T-helper 2 cell (primary cell): Measurements from ENCODE around the gene RAD51B.

Source experiments
- DNase-seq, 5 experiments: peaks; one replicate each; pipeline versions ENCODE4 v3.0.0 to v3.0.0-alpha.2; 2012 to 2022

Gene RAD51B

DNA sequence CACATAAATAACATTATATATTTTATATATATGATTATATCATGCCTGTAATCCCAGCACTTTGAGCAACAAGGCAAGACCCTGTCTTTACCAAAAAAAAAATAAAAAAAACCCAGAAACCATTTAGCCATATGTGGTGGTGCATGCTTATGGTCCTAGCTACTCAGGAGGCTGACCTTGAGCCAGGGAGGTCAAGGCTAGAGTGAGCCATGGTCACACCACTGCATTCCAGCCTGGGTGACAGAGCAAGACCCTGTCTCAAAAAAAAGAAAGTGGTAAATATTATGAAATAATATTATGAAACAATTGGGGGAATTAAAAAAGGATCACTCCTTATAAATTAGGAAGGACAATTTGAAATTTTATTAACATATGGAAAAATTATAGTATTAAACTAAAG, 16.0 kb downstream of the RAD51B start:
- DNase-seq: no peak

DNA sequence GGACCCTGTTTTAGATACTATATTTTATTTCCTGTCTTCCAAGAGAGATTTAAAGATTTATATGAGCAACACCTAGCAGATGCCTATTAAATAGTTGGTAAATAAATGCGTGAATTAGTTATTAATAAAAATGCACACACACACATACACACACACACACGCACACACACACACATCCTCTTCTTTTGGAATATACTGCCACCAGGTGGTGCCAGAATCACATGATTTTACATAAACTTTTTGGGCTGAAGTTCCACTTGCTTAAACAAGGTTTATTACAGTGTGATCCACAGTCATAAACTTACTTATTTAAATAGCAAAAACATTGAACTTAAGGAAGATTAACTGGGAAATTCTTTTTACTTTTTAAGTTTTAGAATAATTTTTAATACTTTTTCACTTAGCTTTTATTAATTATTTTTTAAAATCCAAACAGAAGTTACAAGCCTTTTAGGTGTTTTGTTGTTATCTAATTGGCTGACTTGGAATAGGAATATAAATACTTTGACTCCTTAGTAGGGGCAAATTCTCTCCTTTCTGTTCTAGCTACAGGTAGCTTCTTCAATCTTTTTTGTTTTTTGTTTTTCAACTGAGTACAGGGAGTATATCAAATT, 17.5 kb downstream of the RAD51B start:
- peak in 3 of 5 experiments; percentile 45 to 81 (median 49) for DNase-seq

DNA sequence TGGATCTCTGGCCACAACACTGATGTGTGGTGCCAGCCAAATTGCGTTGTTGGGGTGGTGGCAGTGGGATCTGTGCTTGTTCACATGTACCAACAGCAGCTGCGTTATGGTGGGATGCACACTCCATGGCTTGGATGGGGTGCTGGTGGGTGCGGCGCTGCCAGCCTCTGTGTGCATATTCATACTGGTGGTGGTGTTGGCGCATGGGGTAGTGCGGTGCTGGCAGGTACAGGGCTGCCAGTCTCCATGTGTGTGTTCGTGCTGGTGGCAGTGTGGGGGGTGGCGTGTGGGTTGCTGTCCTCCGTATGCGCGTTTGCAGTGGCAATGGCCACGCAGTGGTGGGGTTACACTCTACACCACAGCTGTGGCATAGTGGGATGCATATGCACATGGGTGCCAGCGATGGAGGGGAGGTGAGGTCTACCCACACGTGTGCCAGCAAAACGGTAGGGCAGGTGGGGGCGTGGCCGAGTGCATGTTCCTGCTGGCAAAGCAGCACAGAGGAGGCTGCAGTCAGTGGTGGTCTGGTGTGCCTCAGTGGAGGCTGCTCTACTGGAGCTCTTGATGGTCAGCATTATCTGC, 26.5 kb downstream of the RAD51B start:
- no peak for DNase-seq

DNA sequence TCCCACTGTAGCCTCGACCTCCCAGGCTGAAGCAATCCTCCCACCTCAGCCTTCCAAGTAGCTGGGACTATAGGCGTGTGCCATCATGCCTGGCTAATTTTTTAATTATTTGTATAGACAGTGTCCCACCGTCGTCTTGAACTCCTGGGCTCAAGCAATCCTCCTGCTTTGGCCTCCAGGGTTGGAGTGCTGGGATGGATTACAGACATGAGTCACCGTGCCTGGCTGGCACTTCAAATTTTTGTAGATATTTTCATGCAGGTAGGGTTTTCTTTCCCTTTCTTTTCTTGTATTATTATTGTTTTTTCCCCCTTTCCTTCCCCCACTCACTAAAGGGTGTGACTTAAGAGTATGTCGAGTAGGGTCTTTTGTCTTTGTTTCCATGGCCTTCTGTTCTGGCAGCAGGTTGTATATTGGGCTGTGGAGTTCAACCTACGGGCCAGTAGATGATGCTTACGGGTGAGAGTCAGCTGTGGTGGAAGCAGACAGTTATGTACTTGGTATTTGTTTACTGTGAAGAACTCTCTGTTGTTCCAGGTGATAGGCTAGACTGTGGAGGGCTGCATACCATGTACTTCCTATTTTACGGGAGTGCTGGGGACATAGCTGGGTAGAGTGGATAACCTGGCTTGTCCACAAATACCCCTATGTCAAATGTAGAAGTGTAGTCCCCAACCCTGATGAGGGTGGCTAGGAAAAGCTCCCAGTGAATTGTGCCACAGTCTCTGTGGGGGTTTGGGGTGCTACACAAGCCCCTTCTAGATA, 30.7 kb downstream of the RAD51B start:
- no peak for DNase-seq

DNA sequence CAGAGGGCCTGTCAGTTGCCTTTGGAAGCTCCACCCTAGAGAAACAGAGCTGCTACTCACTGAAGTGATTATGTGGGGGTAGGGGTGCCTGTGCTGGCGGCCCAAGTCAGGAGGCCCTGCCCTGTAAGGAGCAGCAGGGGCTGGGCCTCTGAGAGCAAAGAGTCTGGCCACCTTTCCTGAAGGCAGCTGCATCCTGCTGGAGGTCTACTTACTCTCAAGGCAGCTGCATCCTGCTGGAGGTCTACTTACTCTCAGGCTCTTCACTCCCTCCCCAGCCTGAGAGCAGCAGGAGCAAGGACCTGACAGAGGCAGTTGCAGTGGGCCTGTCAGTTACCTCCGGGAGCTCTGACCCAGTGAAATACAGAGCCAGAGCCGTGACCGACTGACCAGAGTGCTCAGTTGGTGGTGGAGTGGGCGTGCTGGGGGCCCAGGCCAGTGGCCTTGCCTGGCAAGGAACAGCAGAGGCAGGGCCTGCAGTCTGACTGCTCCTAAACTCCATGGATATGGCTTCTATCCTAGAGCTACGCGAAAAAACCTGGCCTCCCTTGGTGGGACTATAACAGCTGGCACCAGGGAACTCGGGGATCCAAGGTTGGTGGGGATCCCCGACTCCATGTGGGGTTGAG, 32.3 kb downstream of the RAD51B start:
- DNase-seq: no peak

DNA sequence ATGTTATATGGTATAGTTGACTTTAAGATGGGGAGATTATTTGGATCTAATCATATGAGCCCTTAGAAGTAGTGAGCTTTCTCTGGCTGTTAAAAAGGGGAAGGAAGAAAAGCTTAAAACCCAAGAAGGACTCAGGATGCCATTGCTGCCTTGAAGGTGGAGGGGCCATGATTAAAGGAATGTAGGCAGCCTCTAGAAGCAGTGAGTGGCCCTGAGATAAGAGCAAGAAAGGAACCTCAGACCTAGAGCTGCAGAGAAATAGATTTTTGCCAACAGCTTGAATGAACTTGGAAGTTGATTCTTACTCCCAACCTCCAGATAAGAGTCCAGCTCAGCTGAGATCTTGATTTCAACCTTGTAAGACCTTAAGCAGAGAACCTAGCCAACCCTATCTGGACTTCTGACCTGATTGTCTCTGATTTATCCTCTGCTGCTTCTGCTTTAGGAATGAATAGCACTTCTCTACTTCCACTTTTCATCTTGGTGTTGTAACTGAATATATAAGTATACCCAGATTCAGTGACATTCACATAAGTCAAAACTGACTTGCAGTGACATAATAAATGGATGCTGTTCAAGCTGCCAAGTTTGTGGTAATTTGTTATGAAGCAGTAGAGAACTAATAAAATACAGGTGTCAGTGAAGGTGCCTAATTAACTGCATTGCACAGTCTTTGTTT, 33.5 kb downstream of the RAD51B start:
- DNase-seq: no peak

DNA sequence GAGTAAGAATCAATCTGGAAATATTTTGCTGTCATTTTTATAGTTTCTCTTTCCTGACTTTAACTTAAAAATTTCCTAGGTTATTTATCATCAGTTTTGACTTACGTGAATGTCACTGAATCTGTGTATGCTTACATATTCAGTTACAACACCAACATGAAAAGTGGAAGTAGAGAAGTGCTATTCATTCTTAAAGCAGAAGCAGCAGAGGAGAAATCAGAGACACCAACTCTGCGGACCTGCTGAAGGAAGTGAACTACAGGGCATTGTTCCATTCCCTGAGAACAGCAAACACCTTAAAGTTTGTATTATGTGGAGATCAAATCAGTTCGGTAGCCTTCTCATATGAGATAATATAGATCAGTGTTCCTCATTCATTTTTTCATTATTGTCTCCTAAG, 34.1 kb downstream of the RAD51B start:
- no peak for DNase-seq

DNA sequence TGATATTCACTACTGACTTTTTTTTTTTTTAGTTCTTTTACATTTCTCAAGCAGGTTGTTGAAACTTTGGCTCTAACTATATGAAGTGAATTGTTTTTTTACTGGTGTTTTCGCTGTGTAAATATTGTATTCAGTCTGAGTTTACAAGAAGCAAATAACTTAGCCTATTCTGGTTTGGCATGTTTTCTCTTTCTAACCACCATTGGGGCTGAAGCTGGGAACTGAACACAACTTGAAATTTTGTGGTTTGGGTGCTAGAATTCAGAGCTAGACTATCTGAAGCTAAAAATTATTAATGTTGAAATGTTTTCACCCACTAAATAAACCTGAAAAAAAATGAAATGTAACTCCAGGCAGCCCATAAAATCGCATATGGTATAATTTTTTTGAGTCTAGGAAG, 37.2 kb downstream of the RAD51B start:
- DNase-seq: no peak

DNA sequence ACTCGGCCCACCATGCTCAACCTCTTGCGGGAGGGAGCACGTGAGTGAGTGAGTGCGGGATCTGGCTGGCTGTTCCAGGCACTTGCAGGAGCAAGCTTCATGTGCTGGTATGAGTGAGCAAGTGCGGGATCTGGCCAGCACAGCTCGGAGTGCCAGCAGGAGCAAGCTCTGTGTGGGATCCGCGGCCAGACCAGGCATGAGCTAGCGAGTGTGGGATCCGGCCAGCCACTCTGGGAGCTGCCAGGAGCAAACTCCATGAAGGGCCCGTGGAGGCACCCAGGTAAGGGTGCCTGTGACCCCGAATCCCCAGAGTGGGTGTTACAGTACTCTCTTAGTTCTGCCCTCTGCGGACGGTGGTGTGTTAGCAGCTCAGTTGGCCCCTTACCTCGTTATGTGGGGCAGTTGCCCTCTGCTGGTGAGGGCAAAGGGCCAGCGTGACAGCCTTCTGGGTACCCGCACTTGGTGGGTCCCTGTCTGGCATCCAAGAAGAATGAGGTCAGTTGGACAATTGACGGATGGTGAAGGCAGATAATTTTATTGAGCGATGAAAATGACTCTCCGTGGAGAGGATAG, 38.3 kb downstream of the RAD51B start:
- DNase-seq: no peak

DNA sequence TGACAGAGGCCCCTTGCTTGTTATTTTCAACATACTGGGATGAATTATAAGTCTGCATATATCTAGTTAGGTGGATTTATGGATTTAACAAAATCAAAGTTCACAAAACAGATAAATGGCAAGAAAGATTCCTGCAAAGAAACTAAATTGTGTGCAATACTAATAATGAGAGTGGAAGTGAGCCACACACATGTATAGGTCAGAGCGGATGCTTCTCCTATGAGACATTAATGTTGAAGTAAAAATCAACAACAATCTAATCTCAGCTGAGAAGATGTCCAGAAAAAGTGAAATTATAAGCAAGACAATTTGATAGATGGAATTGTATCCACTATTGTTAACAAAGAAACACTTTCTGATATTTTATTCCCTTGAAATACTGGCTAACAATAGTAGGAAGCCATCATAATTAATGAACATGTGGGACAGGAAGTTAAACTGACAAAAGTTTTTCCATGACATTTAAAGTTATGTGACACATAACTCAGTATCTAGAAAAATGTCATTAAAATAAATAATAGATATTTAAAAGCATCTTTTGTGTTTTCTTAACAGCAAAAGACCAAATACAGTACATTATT, 39.7 kb downstream of the RAD51B start:
- DNase-seq: no peak

DNA sequence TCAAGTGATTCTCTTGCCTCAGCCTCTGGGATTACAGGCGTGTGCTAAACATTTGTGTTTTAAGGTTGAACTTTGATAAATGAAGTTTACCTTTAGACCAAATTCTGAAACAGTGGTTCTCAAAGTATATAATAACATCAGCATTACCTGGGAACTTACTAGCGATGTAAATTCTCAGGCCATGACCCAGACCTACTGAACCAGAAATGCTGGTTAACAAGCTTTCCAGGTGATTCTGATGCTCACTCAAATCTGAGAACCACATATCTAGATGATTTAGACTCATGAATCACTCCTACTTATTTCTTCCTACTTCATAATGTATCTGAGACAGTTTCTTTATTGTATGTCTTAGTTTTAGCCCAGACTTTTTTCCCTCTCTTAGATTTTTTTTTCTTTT, 43.6 kb downstream of the RAD51B start:
- no peak for DNase-seq

DNA sequence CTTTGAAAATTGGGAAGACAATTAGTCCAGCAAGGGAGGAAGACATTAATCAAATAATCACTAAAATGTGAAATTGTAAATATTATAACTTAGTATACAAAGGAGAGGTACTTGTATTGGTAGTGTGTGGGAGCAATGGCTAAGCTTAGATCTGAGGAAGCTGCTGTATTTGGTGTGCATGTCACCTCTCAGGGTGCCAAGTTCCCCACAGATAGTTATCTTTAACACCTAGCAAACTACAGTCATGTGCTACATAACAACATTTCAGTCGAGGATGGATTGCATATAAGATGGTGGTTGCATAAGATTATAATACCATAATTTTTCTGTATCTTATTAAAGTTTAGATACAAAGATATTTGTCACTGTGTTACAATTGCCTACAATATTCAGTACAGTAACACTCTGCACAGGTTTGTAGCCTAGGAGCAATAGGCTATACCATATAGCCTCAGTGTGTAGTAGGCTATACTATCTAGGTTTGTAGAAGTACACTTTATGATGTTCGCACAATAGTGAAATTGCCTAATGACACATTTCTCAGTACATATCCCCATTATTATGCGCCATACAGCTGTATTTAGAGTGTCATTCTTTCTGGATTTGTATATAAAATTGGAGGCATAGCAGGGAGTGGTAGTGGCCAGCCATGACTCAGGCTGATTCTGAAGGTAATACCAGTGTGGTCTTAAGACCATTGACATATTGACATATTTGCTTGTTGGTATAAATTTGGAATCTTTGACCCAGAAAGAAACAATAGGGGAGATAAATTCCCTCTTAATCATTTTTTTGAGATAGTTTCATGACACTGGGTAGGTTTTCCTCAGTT, 55.8 kb downstream of the RAD51B start:
- peak in 2 of 5 experiments; percentile 25 to 65 for DNase-seq

DNA sequence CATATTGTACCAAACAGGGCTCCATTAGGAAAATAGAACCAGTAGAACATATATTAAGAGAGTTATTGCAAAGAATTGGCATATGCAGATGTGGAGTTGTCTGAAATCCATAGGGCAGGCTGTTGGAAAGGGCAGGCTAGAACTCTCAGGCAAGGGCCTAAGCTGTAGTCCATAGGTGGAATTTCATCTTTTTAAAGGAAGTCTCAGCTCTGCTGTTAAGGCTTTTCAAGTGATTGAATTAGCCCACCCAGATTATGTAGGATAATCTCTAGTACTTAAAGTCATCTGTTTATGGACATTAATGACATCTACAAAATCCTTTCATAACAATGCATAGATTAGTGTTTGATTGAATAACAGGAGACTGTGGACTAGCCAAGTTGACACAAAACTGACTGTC, 59.4 kb downstream of the RAD51B start:
- DNase-seq: no peak

DNA sequence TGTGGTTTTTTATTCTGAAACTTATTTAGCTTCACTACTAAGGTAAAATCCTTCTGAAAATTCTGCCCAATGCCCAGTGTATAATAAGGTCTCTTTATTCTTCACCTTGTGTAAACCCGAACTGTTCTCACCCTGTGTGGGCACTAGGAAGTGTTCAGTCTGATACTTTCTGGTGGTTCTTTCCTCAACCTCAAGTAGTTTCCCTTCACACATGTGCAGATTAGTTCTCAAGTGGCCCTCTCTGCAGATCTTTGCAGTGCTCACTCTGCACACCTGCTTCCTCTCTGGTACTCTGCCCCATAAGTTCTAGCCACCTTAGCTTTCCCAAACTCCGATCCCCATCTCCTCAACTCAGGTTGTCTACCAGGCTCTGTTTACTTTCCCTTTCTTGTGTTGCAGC, 61.6 kb downstream of the RAD51B start:
- DNase-seq: peak in 1 of 5 experiments; percentile 74

DNA sequence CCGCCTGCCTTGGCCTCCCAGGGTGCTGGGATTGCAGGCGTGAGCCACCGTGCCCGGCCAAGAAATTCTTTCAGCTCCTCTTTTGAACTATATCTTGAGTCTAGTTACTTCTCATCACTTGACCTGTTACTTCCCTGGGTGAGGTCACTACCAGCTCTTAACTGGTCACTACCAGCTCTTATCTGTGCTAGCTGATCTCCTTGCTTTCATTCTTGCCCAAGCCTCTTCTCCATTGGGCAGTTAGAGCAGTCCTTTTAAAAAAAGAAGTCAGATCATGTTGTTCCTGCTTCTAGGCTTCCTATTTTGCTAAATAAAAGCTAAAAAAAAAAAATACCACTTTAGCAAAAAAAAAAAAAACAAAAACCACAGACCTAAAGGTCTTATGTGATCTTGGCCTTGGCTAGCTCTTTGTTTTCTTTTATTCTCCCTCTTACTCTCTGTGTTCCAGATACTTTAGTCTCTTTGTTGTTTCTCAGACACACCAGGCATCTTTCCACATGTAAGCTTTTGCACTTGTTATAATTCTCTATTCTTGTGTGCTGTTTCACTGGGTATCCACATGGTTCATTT, 63.5 kb downstream of the RAD51B start:
- no peak for DNase-seq

DNA sequence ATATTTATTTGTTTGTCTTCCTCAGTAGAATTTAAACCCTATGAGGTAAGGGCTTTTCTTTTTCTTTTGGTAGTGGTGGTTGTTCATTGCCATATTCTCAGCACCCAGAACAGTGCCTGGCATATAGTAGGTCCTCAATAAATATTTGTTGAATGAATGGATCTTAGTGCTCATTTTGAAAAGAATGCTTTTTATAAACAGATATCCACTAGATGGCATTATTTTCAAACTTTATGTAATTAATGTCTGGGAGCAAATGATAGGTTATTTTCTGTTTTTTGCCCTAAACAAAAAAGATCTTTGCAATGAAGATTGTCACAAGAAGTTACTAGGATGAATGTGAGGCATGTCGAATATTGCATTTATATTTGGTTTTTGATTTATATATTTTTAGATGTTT, 64.1 kb downstream of the RAD51B start:
- no peak for DNase-seq

DNA sequence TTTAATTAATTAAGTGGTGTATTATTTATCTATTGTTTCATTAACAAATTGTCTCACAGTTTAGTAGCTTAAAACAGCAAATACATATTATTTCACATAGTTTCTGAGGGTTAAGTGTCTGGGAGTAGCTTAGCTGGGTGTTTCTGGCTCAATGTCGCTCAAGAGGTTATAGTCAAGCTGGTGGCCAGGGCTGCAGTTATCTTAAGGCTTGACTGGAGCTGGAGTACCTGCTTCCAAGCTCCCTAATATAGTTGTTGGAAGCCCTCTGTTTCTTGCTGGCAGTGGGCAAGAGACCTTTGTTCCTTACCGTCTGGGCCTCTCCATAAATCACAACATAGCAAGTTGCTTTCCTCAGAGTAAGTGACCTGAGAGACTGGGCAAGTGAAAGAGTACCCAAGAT, 66.6 kb downstream of the RAD51B start:
- DNase-seq: no peak

DNA sequence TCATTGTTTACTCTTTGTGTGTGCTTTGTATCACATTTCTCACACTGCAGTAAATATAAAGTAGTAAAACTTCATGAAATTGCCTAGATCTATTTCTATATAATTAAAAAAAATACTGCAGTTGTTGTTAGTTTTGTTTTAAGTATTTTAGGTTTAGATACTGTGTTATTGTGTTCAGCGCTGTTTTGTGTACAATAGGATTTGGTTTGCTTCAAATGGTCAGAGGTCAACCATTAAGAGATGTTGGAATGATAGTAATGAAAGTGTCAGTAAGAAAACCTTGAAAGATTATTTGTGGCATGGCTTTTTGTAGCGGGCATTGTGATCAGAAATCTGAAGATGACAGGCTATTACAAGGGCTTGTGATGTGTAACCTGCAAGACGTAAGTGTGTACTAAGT, 67.9 kb downstream of the RAD51B start:
- DNase-seq: no peak

DNA sequence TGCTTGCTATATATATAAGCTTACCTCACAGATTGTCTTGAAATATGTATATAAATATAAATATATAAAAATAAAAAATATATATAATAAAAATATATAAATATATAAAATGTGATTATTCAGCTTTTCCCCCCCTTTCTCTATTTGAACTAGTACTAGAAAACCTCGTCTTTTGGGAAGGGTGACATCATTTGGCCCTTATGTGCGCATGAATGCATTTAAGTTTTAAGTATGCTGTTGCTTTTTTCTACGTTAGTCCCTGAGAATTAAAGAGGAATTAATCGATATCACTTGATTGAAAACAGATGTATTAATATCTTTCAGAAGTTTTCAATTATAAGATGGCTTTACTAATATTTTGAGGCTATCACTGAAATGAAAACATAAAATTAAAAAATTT, 69.9 kb downstream of the RAD51B start:
- DNase-seq: no peak

DNA sequence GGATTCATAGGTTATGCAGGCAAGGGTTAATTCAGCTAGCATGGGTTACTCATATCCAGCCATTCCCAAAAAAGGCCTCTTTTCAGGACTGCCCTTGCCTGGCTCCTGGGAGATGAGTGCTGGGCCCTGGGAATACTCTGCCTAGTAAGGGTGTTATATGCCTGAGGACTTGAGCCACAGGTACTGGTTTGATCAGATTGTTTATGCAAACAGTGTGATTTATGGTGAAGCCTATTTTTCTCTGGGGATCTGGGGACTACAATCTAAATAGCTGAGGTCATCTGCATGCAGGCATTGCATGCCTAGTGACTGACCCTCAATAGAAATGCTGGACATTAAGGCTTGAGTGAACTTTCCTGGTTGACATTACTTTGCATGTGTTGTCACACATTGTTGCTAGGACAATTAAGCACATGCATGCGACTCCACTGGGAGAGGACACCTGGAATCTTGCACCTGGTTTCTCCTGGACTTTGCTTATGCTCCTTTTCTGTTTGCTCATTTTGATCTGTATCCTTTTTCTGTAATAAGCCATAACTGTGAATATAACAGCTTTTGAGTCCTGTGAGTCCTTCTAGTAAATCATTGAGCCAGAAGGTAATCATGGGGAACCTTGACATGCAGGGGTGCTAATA, 73.0 kb downstream of the RAD51B start:
- DNase-seq: no peak

DNA sequence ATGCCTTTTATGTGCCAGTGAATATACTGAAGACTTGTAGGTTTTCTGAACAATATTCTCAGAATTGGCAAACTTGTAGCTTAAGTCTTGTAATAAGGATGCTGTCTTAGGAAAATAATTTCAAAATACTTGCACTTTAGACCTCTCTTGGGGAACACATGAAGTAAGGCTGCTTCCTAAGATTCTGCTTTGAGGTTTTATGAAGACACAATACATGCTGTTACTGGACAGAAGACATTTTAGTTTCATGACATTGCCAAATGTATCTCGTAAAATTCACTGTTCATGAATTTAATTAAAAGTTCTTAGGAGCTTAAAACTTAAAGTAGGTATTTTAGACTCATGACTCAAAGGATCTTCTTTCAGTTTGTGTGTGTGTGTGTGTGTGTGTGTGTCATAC, 80.7 kb downstream of the RAD51B start:
- no peak for DNase-seq
